HG02678 (cell line): ENCODE data around the gene BMAL1.

Experiments used
- ATAC-seq: cut with Tn5 transposase; IDR thresholded peaks from one replicate; pipeline ENCODE4 v1.9.1; 2021; ENCODE audit warnings: mild to moderate bottlenecking, moderate library complexity; ENCODE audit not compliant: unreplicated experiment

BMAL1 gene

DNA sequence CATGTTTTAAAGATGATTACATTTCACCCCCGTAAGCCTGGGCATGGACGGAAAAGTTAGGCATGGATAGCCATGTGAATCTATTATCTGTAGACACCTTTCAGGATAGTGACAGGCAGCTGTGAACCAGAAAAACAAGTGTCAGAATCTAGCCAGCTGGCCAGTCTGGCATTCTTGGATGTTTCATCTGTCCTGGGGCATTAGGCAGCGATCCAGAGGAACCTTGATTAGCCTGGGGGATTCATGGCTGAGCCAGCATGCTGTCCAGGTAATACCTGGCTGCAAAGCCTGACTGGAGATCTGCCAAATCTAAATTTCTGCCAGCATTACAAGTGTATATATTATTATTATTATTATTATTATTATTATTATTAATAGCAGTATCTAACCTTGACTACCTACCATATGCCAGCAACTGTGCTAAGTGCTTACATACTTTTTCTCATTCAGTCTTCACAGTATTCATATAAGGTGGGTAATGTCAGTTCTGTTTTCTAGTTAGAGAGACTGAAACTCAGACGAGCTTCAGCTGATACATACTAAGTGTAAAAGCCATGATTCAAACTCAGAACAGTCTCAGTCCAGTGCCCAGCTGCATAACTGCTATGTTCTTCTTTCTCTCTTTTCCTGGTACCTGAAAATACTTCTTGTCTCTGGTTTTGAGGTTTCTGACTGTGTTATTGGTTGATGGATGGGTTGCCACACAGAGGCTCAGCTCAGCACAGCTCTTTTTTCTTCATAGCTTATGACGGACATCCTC, 12.8 kb downstream of the BMAL1 start:
- ATAC-seq = no peak

DNA sequence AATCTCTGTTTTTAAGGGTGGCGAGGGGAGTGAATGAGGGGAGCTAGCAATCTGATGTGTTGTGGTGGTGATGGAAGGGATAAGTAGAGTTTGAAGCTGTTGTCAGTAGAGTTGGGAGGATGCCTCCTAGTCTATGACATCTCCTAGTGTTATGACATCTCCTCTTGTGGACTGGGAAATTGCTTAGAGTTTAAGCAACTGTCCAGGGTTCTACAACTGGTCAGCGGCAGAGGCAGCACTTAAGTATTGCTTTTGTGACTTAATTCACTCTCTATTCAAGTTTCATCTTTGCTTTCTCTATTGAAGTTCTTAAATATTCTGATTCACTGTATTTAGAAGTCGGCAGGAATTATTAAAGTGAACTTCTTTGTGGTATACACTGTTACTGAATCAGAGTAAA, 13.8 kb downstream of the BMAL1 start:
- ATAC-seq = no peak

DNA sequence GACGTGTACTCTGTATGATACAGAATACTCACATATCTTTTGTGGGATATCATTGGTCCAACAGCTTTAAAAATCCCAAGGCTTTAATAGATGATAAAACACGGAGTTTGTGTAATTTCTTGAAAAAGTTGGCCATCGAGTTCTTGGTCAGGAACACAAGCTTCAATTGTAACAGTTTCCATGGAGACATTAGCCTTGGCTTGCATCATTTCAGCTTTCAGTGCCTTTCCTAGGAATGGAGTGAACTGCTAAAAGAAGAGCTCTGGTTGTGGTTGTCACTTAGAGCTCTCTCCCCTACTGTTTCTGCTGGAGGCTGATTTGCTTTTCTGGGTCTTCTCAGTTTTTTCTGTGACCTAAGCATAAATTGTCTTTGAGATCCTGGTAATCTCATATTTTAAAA, 14.2 kb downstream of the BMAL1 start:
- ATAC-seq = no peak

DNA sequence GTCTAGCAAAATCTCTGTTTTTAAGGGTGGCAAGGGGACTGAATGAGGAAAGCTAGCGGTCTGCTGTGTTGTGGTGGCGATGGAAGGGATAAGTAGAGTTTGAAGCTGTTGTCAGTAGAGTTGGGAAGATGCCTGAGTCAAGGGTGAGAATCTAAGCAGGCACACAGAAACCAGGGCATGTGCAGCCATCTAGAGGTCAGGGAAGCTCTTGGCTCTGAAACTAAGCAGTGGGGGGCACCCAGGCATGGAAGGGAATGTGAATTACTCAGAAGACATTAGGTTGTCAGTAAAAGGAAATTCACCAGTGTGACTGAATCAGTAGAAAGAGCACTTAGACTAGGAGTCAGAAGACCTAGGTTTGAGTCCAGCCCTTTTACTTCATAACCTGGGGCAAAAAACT, 15.4 kb downstream of the BMAL1 start:
- ATAC-seq = no peak

DNA sequence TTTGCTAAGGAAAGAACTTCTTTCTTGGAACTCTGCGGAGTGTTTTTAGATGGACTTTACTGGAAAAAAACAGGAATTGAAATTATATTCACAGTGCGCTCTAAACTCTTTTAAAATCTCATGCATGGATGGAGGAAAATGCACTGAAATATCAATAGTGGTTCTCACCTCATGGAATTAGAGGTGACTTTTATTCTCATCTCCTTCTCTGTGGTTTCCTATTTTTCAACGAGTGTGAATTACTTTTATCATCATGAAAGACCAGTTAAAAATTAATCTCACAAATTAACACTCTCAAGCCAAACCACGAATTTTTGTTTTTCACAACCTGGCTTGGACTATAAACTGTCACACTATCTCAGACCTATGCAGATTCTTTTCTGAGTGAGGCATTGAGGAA, 16.6 kb downstream of the BMAL1 start:
- ATAC-seq = no peak

DNA sequence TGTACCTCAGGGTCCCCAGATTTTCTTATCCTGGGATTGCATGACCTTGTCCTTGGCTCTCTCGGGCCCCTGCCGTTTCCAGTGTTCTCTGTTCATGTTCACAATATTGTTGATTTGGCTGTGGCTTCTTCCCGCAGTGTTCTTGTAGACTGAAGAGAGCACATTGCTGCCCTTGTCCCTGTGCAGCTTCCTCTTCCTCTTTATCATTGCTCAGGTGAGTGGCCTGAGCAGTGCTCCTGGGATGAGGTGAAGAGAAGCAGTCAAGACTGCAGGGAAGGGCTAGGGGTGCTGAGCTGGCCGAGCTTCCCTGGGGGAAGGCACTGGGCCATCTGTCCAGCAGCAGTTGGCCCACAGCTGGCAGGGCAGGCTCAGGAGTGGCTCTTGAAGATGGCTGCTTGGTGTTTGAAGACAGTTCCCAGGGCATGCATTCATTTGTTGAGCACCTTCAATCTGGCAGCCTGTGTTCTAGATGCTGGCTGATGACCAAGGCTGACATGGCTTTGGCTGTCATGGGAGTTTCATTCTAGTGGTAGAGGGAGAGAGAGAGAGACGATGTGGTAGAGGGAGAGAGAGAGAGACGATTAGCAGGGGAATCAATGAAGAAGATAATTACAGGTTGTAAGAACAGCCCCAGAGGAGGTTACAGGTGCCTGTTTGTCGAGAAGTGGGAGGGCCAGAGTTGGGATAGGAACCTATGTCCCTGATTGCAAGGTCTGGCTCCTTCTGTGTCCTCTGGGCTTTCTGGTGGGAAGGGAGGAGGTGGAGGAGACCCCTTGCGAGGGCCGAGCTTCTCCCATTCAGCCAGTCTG, 17.4 kb downstream of the BMAL1 start:
- no peak for ATAC-seq

DNA sequence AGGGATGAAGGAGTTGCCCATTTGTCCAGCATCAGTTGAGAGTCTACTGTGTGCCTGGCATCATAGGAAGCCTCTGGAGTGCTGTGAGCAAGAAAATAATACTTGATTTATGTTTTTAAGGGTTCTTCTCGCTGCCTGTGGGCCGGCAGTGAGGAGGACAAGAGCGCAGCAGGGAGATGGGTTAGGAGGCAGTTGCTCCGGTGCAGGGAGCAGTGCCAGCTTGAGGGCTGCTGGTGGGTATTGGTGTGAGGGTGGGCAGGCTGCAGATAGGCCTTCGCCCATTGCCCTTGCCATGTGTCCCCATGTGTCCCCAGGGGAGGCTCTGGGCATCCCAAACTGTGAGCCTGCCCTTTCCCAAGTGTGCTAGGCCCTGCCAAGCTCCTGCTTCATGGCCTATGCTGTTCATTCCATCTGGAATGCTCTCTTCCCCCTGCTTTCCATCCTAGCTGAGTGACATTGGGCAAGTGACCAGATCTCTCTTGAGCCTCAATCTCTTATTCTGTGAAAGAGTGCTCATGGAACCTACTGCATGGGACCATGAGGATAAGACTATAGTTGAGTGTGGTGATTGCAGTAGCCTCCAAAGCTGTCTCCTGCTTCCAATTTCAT, 19.8 kb downstream of the BMAL1 start:
- ATAC-seq = no peak

DNA sequence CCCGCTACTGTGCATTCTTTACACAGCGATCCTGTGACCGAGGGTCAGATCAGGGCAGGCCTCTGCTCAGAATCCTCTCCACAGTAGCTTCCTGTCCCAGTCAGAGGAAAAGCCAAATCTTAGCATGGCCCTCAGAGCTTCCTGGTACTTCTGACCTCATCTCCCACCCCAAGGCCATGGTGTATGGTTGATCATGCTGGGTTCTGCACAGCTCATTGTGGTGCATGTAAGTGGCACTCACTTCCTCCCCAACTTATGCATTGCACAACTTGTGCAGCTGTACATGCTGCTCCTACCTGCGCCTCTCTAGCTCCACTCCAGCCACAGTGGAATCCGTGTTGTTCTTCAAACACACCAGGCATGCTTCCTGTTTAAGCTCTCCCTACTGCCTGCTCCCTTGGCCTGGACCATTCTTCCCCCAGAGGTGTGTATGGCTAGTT, 20.3 kb downstream of the BMAL1 start:
- ATAC-seq = no peak

DNA sequence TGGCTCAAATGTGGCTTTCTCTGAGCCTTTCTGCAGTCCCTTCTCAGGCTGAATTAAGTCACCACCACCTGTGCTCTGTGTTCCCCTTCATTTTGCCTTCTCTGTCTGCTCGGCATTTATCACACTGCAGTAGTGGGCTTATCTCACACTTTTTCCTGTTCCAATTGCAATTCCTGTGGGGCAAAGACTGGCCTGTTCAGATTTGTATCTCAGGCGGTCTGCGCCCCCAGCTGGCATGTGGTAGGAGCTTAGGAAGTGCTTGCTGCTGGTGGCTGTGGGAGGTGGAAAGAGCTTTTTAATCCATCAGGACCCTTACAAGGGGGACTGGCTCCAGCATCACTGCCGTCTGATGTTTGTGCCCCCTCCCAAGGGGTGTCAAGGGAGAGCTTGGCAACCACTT, 21.2 kb downstream of the BMAL1 start:
- no peak for ATAC-seq

DNA sequence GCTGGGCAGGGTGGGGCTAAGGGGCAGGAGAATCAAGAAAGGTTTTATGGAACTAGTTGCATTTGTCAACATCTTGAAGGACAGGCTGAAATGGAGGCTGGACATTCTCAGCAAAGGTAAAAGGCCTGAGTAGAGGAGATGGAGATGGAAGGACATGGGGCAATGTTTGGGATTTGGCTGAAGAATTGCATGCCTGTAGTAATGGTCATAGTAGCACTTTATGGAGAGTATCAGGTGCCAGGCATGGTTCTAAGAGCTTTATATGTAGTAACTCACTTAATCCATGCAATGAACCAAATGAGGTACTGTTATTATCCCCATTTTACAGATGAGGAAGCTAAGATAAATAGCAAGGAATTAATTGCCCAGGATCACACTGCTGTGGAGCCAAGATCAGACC, 23.9 kb downstream of the BMAL1 start:
- ATAC-seq = no peak

DNA sequence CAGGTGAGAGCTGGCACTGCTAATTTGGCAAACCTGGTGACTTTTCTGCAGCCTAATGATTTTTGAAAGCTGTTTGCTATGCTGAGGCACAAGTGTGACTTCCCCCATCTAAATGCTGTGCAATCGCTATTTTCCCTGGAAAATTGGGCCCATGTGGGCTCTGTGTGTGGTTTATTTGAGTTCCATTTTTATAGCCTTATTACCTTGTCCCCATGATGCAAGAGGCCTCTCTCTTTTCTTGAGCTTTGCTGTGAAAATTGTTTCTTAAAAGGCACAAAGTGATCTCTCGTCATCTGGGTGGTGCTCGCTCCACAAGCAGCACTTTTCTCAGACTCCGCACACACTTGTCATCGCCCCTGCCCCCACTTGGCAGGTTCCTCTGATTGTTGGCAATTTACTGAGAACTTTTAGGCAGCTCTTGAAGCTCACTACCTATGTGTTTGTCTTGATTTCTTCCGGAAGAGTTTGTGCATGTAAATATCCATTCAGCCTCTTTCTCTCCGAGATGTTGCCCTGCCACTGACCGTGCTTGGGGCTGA, 24.9 kb downstream of the BMAL1 start:
- ATAC-seq = no peak

DNA sequence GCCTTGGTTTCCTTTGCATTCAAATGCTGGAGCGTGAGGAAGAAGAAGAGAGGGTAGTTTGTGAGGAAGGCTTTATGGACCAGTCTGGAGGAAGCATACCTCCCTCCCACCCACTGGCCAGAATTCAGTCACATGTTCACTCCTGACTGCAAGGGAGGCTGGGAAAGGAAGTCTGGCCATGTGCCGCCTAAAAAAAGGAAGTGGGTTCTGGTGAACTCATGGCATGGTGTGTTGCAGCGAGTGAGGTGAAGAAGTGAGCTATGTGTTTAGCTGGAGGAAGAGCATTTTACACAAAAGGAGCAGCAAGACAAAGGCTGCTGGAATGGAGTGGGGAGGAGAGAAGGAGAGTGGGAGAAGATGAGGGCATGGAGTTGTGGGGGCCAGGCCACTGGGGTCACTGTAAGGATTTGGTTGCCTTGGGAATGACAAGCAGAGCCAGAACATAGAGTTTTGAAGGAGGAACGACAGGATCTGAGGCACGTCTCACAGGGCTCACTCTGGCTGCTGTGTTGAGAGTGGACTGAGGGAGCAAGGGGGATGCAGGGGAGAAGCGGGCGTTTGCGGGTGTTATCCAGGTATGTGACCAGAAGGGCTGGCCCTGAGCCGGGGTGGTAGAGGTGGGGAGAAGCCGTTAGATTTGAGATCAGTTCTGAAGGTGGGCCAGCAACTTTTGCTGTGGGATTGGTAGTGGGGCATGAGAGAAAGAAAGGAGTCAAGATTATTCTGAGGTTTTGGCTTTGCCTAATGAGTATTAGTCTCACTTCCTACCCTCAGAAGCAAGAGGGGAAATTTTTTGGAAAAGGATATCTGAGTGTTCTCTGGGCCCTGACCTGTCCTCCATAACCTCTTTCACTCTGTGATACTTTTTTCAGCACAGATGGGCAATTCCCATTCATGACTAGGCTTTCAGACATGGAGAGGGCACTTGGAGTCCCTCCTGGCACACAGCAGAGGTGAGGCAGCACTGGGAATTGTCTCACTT, 26.4 kb downstream of the BMAL1 start:
- ATAC-seq = no peak

DNA sequence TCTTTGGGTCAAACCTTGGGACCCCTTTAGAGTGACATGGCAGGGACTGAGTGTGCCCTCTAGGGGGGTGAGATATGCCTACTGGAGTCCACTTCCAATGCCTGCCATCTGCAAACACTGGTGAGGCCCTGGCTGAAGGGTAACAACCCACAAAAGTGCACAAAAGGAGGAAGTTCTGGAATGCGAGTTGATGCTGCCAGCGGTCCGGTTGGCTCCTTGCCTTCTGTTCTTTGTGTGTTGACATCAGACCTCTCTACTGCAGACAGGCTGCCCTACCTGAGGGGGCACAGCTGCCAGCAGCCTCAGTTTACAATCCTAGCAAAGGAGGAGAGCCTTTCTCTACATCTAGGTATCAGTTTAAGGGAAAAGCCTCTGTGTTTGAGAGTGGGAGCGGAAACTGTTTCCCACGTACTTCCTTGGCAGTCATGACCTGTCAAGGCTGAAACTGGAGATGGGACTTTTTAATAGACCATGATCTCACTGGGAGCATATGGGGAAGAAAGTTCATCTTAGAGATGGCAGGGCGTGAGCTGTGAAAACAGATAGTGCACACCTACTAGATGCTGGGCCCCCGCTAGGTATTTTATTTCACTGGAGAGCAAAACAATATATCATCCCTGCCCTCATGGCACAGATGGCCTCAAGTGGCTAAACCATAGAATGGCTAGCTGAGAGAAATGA, 27.2 kb downstream of the BMAL1 start:
- no peak for ATAC-seq

DNA sequence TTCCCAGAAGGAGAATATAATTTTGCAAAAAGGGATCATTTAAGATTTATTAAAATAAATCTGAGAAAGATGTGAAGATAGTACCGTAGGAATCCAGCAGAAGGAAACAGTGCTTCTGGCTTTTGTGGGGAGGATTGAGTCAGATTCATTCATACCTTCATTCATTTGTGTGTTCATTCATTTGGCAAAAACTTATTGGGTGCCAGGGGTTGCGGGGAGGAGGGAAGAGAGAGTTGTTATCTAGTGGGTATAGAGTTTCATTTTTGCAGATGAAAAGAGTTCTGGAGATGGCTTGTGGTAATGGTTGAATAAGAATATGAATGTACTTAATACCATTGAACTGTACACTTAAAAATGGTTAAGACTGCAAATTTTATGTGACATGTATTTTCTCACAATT, 31.1 kb downstream of the BMAL1 start:
- no peak for ATAC-seq

DNA sequence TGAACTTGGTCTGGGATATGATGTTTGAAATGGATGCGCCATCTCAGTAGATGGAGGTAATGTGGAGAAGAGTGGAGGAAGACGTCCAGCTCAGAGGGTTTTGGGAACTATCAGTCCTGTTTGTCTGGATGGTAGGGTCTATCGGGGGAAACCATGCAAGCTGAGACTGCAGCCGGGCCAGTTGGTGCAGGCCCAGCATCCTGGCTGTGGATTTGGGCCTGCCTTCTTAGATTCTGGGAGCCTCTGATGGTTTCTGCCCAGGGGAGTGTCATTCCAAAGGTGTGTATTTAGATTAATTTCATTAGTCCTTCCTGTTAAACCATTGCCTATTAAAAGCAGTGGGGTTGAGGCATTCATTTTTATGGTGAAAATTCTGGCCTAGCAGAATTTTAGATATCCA, 31.6 kb downstream of the BMAL1 start:
- ATAC-seq = no peak

DNA sequence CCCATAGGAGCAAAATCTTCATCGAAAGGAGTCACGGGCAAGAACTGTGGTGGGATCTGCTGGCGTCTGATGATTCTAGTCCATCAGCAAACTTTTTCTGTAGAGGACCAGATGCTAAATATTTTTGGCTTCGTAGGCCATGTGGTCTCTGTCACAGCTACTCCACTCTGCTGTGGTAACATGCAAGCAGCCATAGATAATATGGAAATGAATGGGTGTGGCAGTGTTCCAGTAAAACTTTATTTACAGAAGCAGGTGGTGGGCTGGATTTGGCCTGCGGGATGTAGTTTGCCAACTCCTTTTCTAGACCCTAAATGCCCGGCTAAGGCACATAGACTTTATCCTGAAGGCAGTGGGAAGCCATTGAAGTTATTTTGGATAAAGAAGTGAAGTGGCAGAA, 32.9 kb downstream of the BMAL1 start:
- ATAC-seq = no peak

DNA sequence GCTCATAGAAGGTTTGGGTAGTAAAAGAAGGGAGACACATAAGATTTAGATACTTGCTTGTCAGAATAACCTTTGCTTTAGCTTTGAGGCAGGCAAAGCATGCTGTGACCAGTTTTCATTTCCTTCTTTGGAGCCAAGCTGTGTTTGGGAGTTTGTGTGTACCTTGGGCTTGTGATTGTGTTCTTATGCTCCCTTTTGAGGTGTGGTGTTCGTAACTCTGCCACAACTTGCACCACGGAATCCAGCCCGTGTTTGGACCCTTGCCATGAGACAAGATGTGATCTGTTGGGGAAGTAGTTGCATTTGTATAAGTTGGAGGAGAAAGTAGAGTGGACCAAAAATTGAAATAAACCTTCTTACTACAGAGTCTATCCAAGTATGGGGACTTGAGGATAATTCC, 34.0 kb downstream of the BMAL1 start:
- ATAC-seq = no peak

DNA sequence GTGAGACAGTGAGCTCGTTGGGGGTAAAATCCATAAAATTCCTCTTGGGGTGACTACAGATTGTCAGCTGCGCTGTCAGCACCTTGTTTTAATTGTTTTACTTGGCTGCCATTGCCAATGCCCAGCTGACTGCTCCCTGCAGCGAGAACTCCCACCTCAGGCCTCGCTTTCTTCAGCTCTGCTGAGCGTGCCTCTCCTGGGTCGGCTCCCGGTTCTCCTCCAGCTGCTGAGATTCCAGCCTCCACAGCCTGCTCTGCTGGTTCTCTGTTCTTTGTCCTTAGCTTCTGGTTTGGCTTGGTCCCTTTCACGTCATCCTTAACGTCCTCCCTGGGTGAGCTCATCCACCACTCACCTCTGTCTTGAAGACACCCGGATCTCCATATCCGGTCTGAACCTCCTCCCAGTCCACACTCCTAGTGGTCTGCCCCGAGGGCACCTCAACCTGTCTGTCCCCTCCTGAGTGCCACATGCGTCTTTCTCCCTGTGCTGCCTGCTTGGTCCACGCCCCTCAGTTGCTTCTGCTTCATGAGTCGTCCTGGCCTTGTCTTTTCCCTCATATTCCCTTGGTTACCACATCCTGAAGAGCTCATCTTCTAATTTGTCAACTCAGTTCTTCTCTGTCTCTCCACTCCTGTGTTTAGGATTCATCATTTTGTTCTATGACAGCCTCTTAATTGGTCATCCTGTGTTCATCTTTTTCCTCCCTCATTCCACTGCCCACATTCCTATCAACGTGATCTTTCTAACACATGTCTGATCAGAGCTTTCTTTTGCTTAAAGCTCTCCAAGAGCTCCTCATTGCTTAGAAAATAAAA, 35.6 kb downstream of the BMAL1 start:
- ATAC-seq = no peak
